GM18867 (cell line): ENCODE data around the gene STUM.
"Not testable (repeated sequence)": the region's sequence is repeated elsewhere in the genome, so short reads cannot be mapped to it uniquely, and the experiment has no call there.

Source experiments
- ATAC-seq: cut with Tn5 transposase; IDR thresholded peaks from one replicate; pipeline ENCODE4 v1.9.1; 2021; ENCODE audit warnings: mild to moderate bottlenecking, moderate library complexity; ENCODE audit not compliant: unreplicated experiment

Gene STUM

GRCh38 chr1:226579781-226580323 lies 31.3 kb downstream of the STUM start:
- ATAC-seq = no peak

GRCh38 chr1:226580625-226581270 lies 32.2 kb downstream of the STUM start:
- no peak for ATAC-seq

GRCh38 chr1:226581650-226582330 lies 33.2 kb downstream of the STUM start:
- no peak for ATAC-seq

- ATAC-seq = no peak
Measured at GRCh38 chr1:226582966-226583365, 34.4 kb downstream of the STUM start.

GRCh38 chr1:226584164-226584563 lies 35.6 kb downstream of the STUM start:
- ATAC-seq = no peak

- ATAC-seq = no peak
Measured at GRCh38 chr1:226586116-226586515, 37.6 kb downstream of the STUM start.

GRCh38 chr1:226586650-226587422 lies 38.3 kb downstream of the STUM start:
- ATAC-seq = no peak

GRCh38 chr1:226588484-226588883 lies 39.9 kb downstream of the STUM start:
- no peak for ATAC-seq

- ATAC-seq = no peak
Measured at GRCh38 chr1:226589008-226589733, 40.6 kb downstream of the STUM start.

- ATAC-seq = no peak
Measured at GRCh38 chr1:226590614-226591013, 42.0 kb downstream of the STUM start.

- ATAC-seq = no peak
Measured at GRCh38 chr1:226593541-226593940, 45.0 kb downstream of the STUM start.

- ATAC-seq = no peak
Measured at GRCh38 chr1:226596531-226597165, 48.1 kb downstream of the STUM start.

GRCh38 chr1:226597616-226598454 lies 49.3 kb downstream of the STUM start:
- no peak for ATAC-seq

GRCh38 chr1:226598455-226598849 lies 49.9 kb downstream of the STUM start:
- ATAC-seq = no peak

- ATAC-seq = not testable (repeated sequence)
Measured at GRCh38 chr1:226598955-226599354, 50.4 kb downstream of the STUM start.

- ATAC-seq = no peak
Measured at GRCh38 chr1:226599636-226600238, 51.2 kb downstream of the STUM start.

- no peak for ATAC-seq
Measured at GRCh38 chr1:226600254-226600653, 51.7 kb downstream of the STUM start.

- no peak for ATAC-seq
Measured at GRCh38 chr1:226601456-226601855, 52.9 kb downstream of the STUM start.
